ENCODE measurements around the gene OR52W1.

- TF ChIP-seq CTCF (IDR thresholded peaks at IDR 0.05) (no peak), EZH2 (IDR thresholded peaks at IDR 0.05; ENCODE audit: borderline replicate concordance, insufficient read depth, low read depth, low read length, poor library complexity, severe bottlenecking) (no peak)
Observed at GRCh38 chr11:6245536-6245935, 46.5 kb downstream of the OR52W1 start.
